Transverse colon (tissue), 4 donors: Measurements from ENCODE around the gene STAC. TPM values are rescaled to one million over a fixed set of nuclear protein-coding genes. Genes with fewer than 3 reads are reported as not detected.

Experiments used
- DNase-seq: peaks from one replicate; pipeline ENCODE4 v3.0.0-alpha.2; 2019
- H3K27ac ChIP-seq, 4 donors: fragments of 200-600 bp; sonication (generic); 2 replicates each; pipeline ENCODE4 v1.5.1; 2016 to 2018; ENCODE audit warnings: inconsistent platforms in 4 of 4
- H3K27me3 ChIP-seq: fragments of 200-600 bp; sonication (generic); 2 replicates; pipeline ENCODE4 v1.5.1; 2017; ENCODE audit warnings: inconsistent platforms
- H3K36me3 ChIP-seq, 4 donors: fragments of 200-600 bp; sonication (generic); 2 replicates each; pipeline ENCODE4 v1.5.1; 2017 to 2019; ENCODE audit warnings: inconsistent platforms in 4 of 4
- H3K4me1 ChIP-seq, 4 donors: fragments of 200-600 bp; sonication (generic); 2 replicates each; pipeline ENCODE4 v1.5.1; 2017 to 2020; ENCODE audit warnings: inconsistent platforms in 4 of 4
- H3K4me3 ChIP-seq, 4 donors: fragments of 200-600 bp; sonication (generic); 1 replicate in 1 of 4; 2 replicates in 3 of 4; pipeline versions ENCODE4 v1.5.1 to v1.6.1; 2017 to 2019; ENCODE audit warnings: inconsistent platforms in 4 of 4
- H3K9me3 ChIP-seq, 2 donors: fragments of 200-600 bp; sonication (generic); 2 replicates each; pipeline ENCODE4 v1.5.1; 2017 to 2019; ENCODE audit warnings: inconsistent platforms in 2 of 2
- EP300 ChIP-seq: sonication (generic); formaldehyde crosslinking; IDR thresholded peaks from one replicate; pipeline ENCODE4 v1.6.1; 2017; ENCODE audit warnings: antibody characterized with exemption, low read depth
- POLR2A ChIP-seq: fragments of 450-650 bp; IDR thresholded peaks from one replicate; pipeline ENCODE4 v1.6.1; 2016; ENCODE audit warnings: antibody characterized with exemption, mild to moderate bottlenecking, moderate library complexity
- POLR2AphosphoS5 ChIP-seq, 3 donors: sonication (generic); formaldehyde crosslinking; IDR thresholded peaks; one replicate each; pipeline ENCODE4 v1.6.1; 2016; ENCODE audit warnings: antibody characterized with exemption in 3 of 3
- WGBS, 2 donors: methylation state at CpG; one replicate each; pipeline ENCODE4 v1.1.5; 2018; ENCODE audit warnings: low coverage in 1 of 2; 5-methylcytosine and 5-hydroxymethylcytosine counted together
- in situ Hi-C, 4 donors: fragments of 200-750 bp; cut with MboI; loops; one replicate each; pipeline versions ENCODE4 v1.15.0 to v1.15.1; 2017; ENCODE audit warnings: low sequenced_read_pairs in 3 of 4, low pct_ligation_motif_present in 1 of 4, low pct_unique_long_range_greater_than_20kb in 1 of 4
- intact Hi-C: fragments of 100-400 bp; cut with DNase I; formaldehyde crosslinking; loops from one replicate; pipeline ENCODE4 v1.15.1; 2023; ENCODE audit warnings: low total_unique reads
- total RNA-seq, 4 donors: library from RNA; depleted of rRNA; stranded (reverse); fragments of >200 nt; gene quantifications; one replicate each; pipeline ENCODE4 v1.1.0, GENCODE V29; 2016
- TF ChIP-seq, protein P1 (sequence below), 5 experiments: fragments of 200-600 bp in 3 of 5; fragments of 450-650 bp in 2 of 5; sonication (generic) in 3 of 5; IDR thresholded peaks; 1 replicate in 2 of 5; 2 replicates in 3 of 5; pipeline ENCODE4 v1.5.1; 2016 to 2017; ENCODE audit warnings: antibody characterized with exemption in 5 of 5, inconsistent platforms in 3 of 5, mild to moderate bottlenecking in 2 of 5, moderate library complexity in 1 of 5

The STAC gene, protein sequence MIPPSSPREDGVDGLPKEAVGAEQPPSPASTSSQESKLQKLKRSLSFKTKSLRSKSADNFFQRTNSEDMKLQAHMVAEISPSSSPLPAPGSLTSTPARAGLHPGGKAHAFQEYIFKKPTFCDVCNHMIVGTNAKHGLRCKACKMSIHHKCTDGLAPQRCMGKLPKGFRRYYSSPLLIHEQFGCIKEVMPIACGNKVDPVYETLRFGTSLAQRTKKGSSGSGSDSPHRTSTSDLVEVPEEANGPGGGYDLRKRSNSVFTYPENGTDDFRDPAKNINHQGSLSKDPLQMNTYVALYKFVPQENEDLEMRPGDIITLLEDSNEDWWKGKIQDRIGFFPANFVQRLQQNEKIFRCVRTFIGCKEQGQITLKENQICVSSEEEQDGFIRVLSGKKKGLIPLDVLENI
- 1 to 10 TPM in 2 of 4 donors, not detected in 2; 1.3 to 3.5 TPM for total RNA-seq

DNA sequence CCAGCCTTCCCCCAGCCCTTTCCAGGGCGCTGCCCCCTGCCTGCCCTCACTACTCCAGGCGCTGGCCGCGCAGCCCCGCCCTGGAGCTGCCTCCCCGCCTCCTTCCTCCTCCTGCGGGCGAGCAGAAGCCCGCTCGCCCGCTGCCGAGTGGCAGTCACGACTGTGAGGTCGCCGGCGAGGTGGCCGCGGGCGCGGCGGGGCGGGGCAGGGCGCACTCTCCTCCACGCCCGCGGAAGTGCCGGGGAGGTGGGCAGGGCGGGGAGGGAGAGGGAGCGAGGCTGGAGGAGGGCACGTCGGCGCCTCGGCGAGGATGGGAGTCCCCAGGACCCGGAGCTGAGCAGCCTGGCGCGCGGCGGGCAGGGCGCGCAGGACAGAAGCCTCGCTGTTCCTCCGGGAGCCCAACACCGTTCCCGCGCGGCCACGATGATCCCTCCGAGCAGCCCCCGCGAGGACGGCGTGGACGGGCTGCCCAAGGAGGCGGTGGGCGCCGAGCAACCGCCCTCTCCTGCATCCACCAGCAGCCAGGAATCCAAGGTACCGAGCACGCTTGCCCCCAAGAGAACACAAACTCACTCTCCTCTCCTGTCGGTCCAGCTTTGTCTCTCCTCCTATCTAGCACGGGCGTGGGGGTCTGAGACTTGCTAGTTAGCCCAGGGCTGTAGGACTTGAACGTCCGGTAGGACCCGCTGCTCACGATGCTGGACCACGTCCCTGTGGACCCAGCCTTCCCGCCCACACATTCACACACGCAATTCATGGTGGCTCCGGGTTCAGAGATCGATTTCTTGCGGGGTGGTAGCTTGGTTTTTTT lies at the start of gene STAC:
Gene STAC (plus strand): TSS at position 284 of the 811 bp plus-strand sequence. CDS start 140 bp downstream, at position 424.
- no peaks in the 10 kb centered on the region for H3K9me3 ChIP-seq
- 9 to 20% methylated on average over 1 to 45 of the region's 73 CpGs for WGBS, 2 donors
- TF ChIP-seq POLR2A (no peak), EP300 (no peak), POLR2AphosphoS5 (IDR thresholded peaks at IDR 0.05) (no peak)
- TF ChIP-seq, protein P1, sequence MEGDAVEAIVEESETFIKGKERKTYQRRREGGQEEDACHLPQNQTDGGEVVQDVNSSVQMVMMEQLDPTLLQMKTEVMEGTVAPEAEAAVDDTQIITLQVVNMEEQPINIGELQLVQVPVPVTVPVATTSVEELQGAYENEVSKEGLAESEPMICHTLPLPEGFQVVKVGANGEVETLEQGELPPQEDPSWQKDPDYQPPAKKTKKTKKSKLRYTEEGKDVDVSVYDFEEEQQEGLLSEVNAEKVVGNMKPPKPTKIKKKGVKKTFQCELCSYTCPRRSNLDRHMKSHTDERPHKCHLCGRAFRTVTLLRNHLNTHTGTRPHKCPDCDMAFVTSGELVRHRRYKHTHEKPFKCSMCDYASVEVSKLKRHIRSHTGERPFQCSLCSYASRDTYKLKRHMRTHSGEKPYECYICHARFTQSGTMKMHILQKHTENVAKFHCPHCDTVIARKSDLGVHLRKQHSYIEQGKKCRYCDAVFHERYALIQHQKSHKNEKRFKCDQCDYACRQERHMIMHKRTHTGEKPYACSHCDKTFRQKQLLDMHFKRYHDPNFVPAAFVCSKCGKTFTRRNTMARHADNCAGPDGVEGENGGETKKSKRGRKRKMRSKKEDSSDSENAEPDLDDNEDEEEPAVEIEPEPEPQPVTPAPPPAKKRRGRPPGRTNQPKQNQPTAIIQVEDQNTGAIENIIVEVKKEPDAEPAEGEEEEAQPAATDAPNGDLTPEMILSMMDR (IDR thresholded peaks at IDR 0.05), result no peak
- intact Hi-C loops (no loop called here), in situ Hi-C loops (no loop called here)
- H3K27me3 ChIP-seq, result peaks cover 25% of the 10 kb centered on the region
- no peak within 1 kb of the TSS for H3K27ac ChIP-seq
- H3K4me1 ChIP-seq, result peaks cover 0 to 10% (median 2%) of the 10 kb centered on the region in 4 donors
- no peaks in the 10 kb centered on the region for H3K36me3 ChIP-seq
- peak; percentile 8 for DNase-seq
- peak within 1 kb of the TSS; percentile 10 to 45 (median 28) for H3K4me3 ChIP-seq

DNA sequence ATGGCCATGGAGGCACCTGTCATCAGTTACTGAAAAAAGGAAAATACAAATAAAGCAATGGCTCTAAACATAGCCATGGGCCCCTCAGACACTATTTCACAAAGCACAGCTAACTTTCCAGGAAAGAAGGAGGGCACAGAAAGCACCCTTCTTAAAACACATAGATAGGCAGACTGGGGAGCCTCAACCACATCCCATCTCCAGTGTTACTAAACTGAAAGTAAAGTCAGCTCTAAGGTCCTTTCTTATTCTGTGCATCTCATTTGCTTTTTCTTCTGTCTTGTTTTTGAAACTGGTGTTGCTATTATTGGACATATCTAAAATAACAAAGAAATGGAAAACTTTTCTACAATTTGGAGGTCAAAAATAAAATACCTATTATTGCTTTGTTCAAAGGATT lies 48.2 kb upstream of the STAC start:
- Histone ChIP-seq H3K9me3 (no peaks in the 10 kb centered on the region), H3K36me3 (no peaks in the 10 kb centered on the region), H3K27me3 (no peaks in the 10 kb centered on the region), H3K27ac (no peak overlapping the region), H3K4me1 (no peaks in the 10 kb centered on the region), H3K4me3 (no peak overlapping the region)
- TF ChIP-seq POLR2AphosphoS5 (IDR thresholded peaks at IDR 0.05), result no peak
- TF ChIP-seq, protein P1 (IDR thresholded peaks at IDR 0.05), result no peak
- TF ChIP-seq POLR2A, result no peak
- no peak for TF ChIP-seq EP300
- in situ Hi-C loops, result loop anchor here in 1 of 4 donors (25.0 kb wide), 1 partner anchor 195 kb away; no protein-coding TSS in a partner anchor
- intact Hi-C loops, result no loop called here
- DNase-seq, result no peak

DNA sequence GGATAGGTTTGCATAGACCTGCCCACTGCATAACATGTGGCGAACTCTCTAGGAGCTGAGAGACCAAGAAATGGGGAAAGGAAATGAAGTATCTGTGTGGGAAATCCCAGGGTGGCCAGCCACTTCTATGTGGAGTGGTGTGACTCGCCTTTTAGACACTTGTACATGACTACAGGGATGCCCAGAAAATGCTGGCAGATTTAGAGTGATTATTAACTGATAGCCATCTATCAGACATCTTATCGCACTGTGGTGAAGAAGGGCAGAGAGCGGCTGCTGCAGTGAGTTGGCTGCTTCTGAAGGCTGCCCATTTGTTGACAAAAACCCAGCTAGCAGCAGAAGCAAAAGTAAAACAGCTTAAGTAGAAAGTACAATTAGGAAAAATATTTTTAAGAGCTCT lies 18.1 kb upstream of the STAC start:
- intact Hi-C loops (no loop called here), in situ Hi-C loops (no loop called here)
- WGBS, 2 donors, result 69 to 86% methylated on average over 1 to 4 of the region's 4 CpGs
- TF ChIP-seq POLR2AphosphoS5 (IDR thresholded peaks at IDR 0.05) (no peak), POLR2A (no peak), EP300 (no peak)
- TF ChIP-seq, protein P1 (IDR thresholded peaks at IDR 0.05), result no peak
- no peaks in the 10 kb centered on the region for H3K4me1 ChIP-seq
- H3K27me3 ChIP-seq, result no peaks in the 10 kb centered on the region
- H3K27ac ChIP-seq, result no peak overlapping the region
- H3K4me3 ChIP-seq, result no peak overlapping the region
- DNase-seq, result no peak
- peaks cover 0 to 5% of the 10 kb centered on the region in 2 donors for H3K9me3 ChIP-seq
- no peaks in the 10 kb centered on the region for H3K36me3 ChIP-seq

DNA sequence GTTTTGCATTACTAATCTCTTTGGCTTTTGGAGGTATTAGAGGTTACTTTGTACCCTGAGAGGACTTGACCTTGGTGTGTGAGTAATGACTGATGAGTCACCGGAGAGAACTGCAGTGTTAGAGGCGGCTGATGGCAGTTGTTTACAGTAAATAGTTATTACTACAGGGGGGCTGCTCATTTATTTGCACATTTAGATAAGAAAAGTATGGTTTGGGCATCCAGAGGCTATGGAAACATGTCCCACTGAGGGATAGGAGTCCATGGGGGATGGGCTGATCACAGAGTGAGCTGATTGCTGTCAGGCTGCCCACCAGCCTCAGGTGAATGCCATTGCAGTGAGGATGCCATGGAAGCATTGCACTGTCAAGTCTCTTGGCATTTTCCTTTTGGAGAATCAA lies 17.3 kb upstream of the STAC start:
- Histone ChIP-seq H3K4me3 (no peak overlapping the region), H3K27me3 (no peaks in the 10 kb centered on the region), H3K27ac (no peak overlapping the region), H3K9me3 (peaks cover 0 to 5% of the 10 kb centered on the region in 2 donors), H3K4me1 (no peaks in the 10 kb centered on the region), H3K36me3 (no peaks in the 10 kb centered on the region)
- no peak for DNase-seq
- 48 to 50% methylated on average over 1 to 2 of the region's 2 CpGs for WGBS, 2 donors
- intact Hi-C loops, result no loop called here
- in situ Hi-C loops, result no loop called here
- TF ChIP-seq EP300 (no peak), POLR2A (no peak), POLR2AphosphoS5 (IDR thresholded peaks at IDR 0.05) (no peak)
- TF ChIP-seq, protein P1 (IDR thresholded peaks at IDR 0.05), result no peak
